Activated effector memory CD4-positive, alpha-beta T cell treated with Interleukin-2 at 50 U/mL for 16 hours (primary cell): Measurements from ENCODE around the gene FBXL5.

Experiments
- DNase-seq: peaks from one replicate; pipeline ENCODE4 v3.0.0-alpha.2; 2020

FBXL5 gene

GRCh38 chr4:15676899-15677298 is 21.7 kb upstream of the FBXL5 start:
- DNase-seq: no peak

- no peak for DNase-seq
Measured at GRCh38 chr4:15676039-15676438, 20.9 kb upstream of the FBXL5 start.

GRCh38 chr4:15675356-15675755 is 20.2 kb upstream of the FBXL5 start:
- no peak for DNase-seq

- DNase-seq: no peak
Measured at GRCh38 chr4:15674926-15675325, 19.8 kb upstream of the FBXL5 start.

- DNase-seq: no peak
Measured at GRCh38 chr4:15674046-15674445, 18.9 kb upstream of the FBXL5 start.

- no peak for DNase-seq
Measured at GRCh38 chr4:15673337-15673736, 18.2 kb upstream of the FBXL5 start.

- no peak for DNase-seq
Measured at GRCh38 chr4:15672101-15672500, 16.9 kb upstream of the FBXL5 start.

GRCh38 chr4:15670576-15670975 is 15.4 kb upstream of the FBXL5 start:
- DNase-seq: no peak

- no peak for DNase-seq
Measured at GRCh38 chr4:15668566-15669435, 13.6 kb upstream of the FBXL5 start.

GRCh38 chr4:15667006-15667405 is 11.8 kb upstream of the FBXL5 start:
- DNase-seq: no peak

GRCh38 chr4:15665753-15666365 is 10.7 kb upstream of the FBXL5 start:
- no peak for DNase-seq

- DNase-seq: no peak
Measured at GRCh38 chr4:15659768-15660570, 4.8 kb upstream of the FBXL5 start.

GRCh38 chr4:15658781-15659180 is 3.6 kb upstream of the FBXL5 start:
- no peak for DNase-seq

GRCh38 chr4:15658136-15658770 is 3.1 kb upstream of the FBXL5 start:
- no peak for DNase-seq

- DNase-seq: no peak
Measured at GRCh38 chr4:15657366-15657765, 2.2 kb upstream of the FBXL5 start.

- DNase-seq: no peak
Measured at GRCh38 chr4:15656038-15656470, 897 bp upstream of the FBXL5 start.

- DNase-seq: no peak
Measured at GRCh38 chr4:15654593-15655222, 449 bp downstream of the FBXL5 start.

- no peak for DNase-seq
Measured at GRCh38 chr4:15653864-15654592, 1.1 kb downstream of the FBXL5 start.

- DNase-seq: no peak
Measured at GRCh38 chr4:15653420-15653819, 1.7 kb downstream of the FBXL5 start.

- DNase-seq: no peak
Measured at GRCh38 chr4:15652841-15653240, 2.3 kb downstream of the FBXL5 start.

- no peak for DNase-seq
Measured at GRCh38 chr4:15652191-15652590, 3.0 kb downstream of the FBXL5 start.

- no peak for DNase-seq
Measured at GRCh38 chr4:15651676-15652075, 3.5 kb downstream of the FBXL5 start.
